Liver (tissue), 9 donors: ENCODE results near the gene KCNJ10. TPM values are rescaled to one million over a fixed set of nuclear protein-coding genes. Genes with fewer than 3 reads are reported as not detected.
A peak's percentile ranks its signal among the peaks of the same experiment; 100 is the strongest.

ENCODE experiments used
- DNase-seq: peaks from one replicate; pipeline ENCODE4 v3.0.0-alpha.2; 2017; ENCODE audit warnings: low spot score
- H3K27ac ChIP-seq, 2 donors: one replicate each; pipeline ENCODE4 v1.7.0; 2013; ENCODE audit warnings: inconsistent platforms in 2 of 2, low read length in 2 of 2, control low read depth in 1 of 2, low read depth in 1 of 2, mild to moderate bottlenecking in 1 of 2
- H3K27me3 ChIP-seq, 4 donors: one replicate each; pipeline versions ENCODE4 v1.6.1 to v1.7.0; 2013; ENCODE audit warnings: low read length in 3 of 4, inconsistent platforms in 1 of 4, mild to moderate bottlenecking in 1 of 4, moderate library complexity in 1 of 4; ENCODE audit not compliant: control insufficient read depth in 4 of 4, insufficient read depth in 4 of 4
- H3K36me3 ChIP-seq, 4 donors: one replicate each; pipeline versions ENCODE4 v1.6.1 to v1.7.0; 2013; ENCODE audit warnings: low read length in 3 of 4, mild to moderate bottlenecking in 3 of 4, low read depth in 1 of 4, moderate library complexity in 1 of 4; ENCODE audit not compliant: control insufficient read depth in 4 of 4, insufficient read depth in 3 of 4
- H3K4me1 ChIP-seq, 4 donors: one replicate each; pipeline versions ENCODE4 v1.6.1 to v1.7.0; 2013; ENCODE audit warnings: low read length in 3 of 4, mild to moderate bottlenecking in 3 of 4, moderate library complexity in 1 of 4; ENCODE audit not compliant: control insufficient read depth in 4 of 4, insufficient read depth in 4 of 4
- H3K4me3 ChIP-seq, 3 donors: one replicate each; pipeline versions ENCODE4 v1.6.1 to v1.7.0; 2013; ENCODE audit warnings: low read length in 3 of 3, control low read depth in 1 of 3, low read depth in 1 of 3, mild to moderate bottlenecking in 1 of 3
- H3K9ac ChIP-seq, 2 donors: one replicate each; pipeline ENCODE4 v1.7.0; 2013; ENCODE audit warnings: low read length in 2 of 2, mild to moderate bottlenecking in 2 of 2, moderate library complexity in 2 of 2, control low read depth in 1 of 2, low read depth in 1 of 2
- H3K9me3 ChIP-seq, 4 donors: one replicate each; pipeline versions ENCODE4 v1.6.1 to v1.7.0; 2013; ENCODE audit warnings: low read length in 3 of 4; ENCODE audit not compliant: control insufficient read depth in 4 of 4
- EGR1 ChIP-seq, 2 donors: IDR thresholded peaks; 2 replicates each; pipeline ENCODE4 v1.6.1; 2016 to 2018; ENCODE audit warnings: antibody characterized with exemption in 2 of 2, low read depth in 2 of 2
- FOXA1 ChIP-seq: IDR thresholded peaks from 2 replicates; pipeline ENCODE4 v1.6.1; 2016; ENCODE audit warnings: antibody characterized with exemption
- FOXA2 ChIP-seq: IDR thresholded peaks from 2 replicates; pipeline ENCODE4 v1.6.1; 2016; ENCODE audit warnings: antibody characterized with exemption
- HNF4A ChIP-seq, 2 donors: conservative IDR thresholded peaks; 2 replicates each; pipeline ENCODE4 v1.6.1; 2016; ENCODE audit warnings: antibody characterized with exemption in 2 of 2, mild to moderate bottlenecking in 2 of 2
- HNF4G ChIP-seq: IDR thresholded peaks from 2 replicates; pipeline ENCODE4 v1.6.1; 2016; ENCODE audit warnings: antibody characterized with exemption
- JUND ChIP-seq, 2 donors: IDR thresholded peaks; 2 replicates each; pipeline ENCODE4 v1.6.1; 2016; ENCODE audit warnings: antibody characterized with exemption in 2 of 2
- NR2F2 ChIP-seq: IDR thresholded peaks from 2 replicates; pipeline ENCODE4 v1.6.1; 2016; ENCODE audit warnings: antibody characterized with exemption
- RAD21 ChIP-seq, 2 donors: IDR thresholded peaks; 2 replicates each; pipeline ENCODE4 v1.6.1; 2016; ENCODE audit warnings: antibody characterized with exemption in 2 of 2, mild to moderate bottlenecking in 2 of 2
- SP1 ChIP-seq: IDR thresholded peaks from 2 replicates; pipeline ENCODE4 v1.6.1; 2018; ENCODE audit warnings: antibody characterized with exemption, mild to moderate bottlenecking
- TAF1 ChIP-seq: conservative IDR thresholded peaks from 2 replicates; pipeline ENCODE4 v1.6.1; 2016; ENCODE audit warnings: antibody characterized with exemption, mild to moderate bottlenecking
- YY1 ChIP-seq: IDR thresholded peaks from 2 replicates; pipeline ENCODE4 v1.6.1; 2016; ENCODE audit warnings: antibody characterized with exemption, mild to moderate bottlenecking
- ZBTB33 ChIP-seq: IDR thresholded peaks from 2 replicates; pipeline ENCODE4 v1.6.1; 2016; ENCODE audit warnings: antibody characterized with exemption
- WGBS: extraction: QIAGEN DNeasy Blood & Tissue Kit; methylation state at CpG from one replicate; pipeline ENCODE4 v1.1.7; 2013; 5-methylcytosine and 5-hydroxymethylcytosine counted together
- polyA plus RNA-seq, 2 donors: library from polyadenylated mRNA; stranded (reverse) in 1 of 2; unstranded in 1 of 2; fragments of 200-250 nt in 1 of 2; fragments of >200 nt in 1 of 2; fragmentation: Nextera tagmentation in 1 of 2; extraction: Ambion mirVana in 1 of 2; gene quantifications; one replicate each; pipeline versions ENCODE4 v1.2.1 to v1.2.3, GENCODE V29; 2013 to 2015
- total RNA-seq, 2 donors: library from RNA; depleted of rRNA; stranded (reverse); fragments of >200 nt; gene quantifications; one replicate each; pipeline ENCODE4 v1.2.3, GENCODE V29; 2014
- TF ChIP-seq, protein P1 (sequence below): fragments of 150-350 bp; IDR thresholded peaks from 2 replicates; pipeline ENCODE4 v1.5.1; 2017; ENCODE audit warnings: improper control_type of control experiment, low read depth, low read length; ENCODE audit not compliant: missing input control
- TF ChIP-seq, protein P2 (sequence below): IDR thresholded peaks from 2 replicates; pipeline ENCODE4 v1.6.1; 2016; ENCODE audit warnings: antibody characterized with exemption, mild to moderate bottlenecking
- donor health status: healthy.
- donor health status: healthy.
- donor health status: healthy.
- donor health status: healthy.
- donor health status: healthy.

The KCNJ10 gene
- total and polyA plus RNA-seq, 4 donors: 0.48 to 1.6 (median 0.52) TPM

DNA sequence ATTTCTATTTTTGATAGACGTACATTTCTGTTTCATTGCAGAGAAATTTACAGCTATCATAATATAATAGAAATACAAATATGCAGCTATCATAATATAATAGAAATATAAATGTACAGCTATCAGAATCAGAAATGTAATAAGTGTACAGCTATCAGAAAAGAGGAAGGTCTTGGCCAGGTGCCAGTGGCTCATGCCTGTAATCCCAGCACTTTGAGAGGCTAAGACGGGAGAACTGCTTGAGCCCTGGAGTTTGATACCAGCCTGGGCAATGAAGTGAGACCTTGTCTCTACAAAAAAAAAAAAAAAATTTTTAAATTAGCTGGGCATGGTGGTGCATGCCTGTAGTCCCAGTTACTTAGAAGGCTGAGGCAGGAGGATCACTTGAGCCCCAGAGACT lies 76.0 kb downstream of the KCNJ10 start:
- no peak overlapping the region for H3K9ac ChIP-seq

GRCh38 chr1:159992161-159992560 lies 77.8 kb downstream of the KCNJ10 start:
- TF ChIP-seq, protein P1, sequence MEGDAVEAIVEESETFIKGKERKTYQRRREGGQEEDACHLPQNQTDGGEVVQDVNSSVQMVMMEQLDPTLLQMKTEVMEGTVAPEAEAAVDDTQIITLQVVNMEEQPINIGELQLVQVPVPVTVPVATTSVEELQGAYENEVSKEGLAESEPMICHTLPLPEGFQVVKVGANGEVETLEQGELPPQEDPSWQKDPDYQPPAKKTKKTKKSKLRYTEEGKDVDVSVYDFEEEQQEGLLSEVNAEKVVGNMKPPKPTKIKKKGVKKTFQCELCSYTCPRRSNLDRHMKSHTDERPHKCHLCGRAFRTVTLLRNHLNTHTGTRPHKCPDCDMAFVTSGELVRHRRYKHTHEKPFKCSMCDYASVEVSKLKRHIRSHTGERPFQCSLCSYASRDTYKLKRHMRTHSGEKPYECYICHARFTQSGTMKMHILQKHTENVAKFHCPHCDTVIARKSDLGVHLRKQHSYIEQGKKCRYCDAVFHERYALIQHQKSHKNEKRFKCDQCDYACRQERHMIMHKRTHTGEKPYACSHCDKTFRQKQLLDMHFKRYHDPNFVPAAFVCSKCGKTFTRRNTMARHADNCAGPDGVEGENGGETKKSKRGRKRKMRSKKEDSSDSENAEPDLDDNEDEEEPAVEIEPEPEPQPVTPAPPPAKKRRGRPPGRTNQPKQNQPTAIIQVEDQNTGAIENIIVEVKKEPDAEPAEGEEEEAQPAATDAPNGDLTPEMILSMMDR: no peak
- TF ChIP-seq FOXA2: no peak
- TF ChIP-seq EGR1 (IDR thresholded peaks at IDR 0.05; ENCODE audit: low read depth in 2 of 2): no peak
- TF ChIP-seq ZBTB33: no peak
- TF ChIP-seq HNF4A (conservative IDR thresholded peaks at IDR 0.05): no peak
- TF ChIP-seq JUND (IDR thresholded peaks at IDR 0.05): no peak
- no peak for TF ChIP-seq SP1
- TF ChIP-seq HNF4G: no peak
- Histone ChIP-seq H3K4me3 (no peak overlapping the region), H3K27me3 (no peaks in the 10 kb centered on the region), H3K27ac (peak overlapping the region; percentile 54 to 73), H3K9me3 (no peaks in the 10 kb centered on the region), H3K4me1 (peaks cover 0 to 11% (median 5%) of the 10 kb centered on the region in 4 donors), H3K36me3 (no peaks in the 10 kb centered on the region), H3K9ac (no peak overlapping the region)
- 98% methylated on average over 1 of the region's 1 CpG for WGBS
- no peak for DNase-seq

More for the DNA sequence above, 76.0 kb downstream of the KCNJ10 start:
- peaks cover 0 to 11% (median 5%) of the 10 kb centered on the region in 4 donors for H3K4me1 ChIP-seq
- H3K9me3 ChIP-seq: no peaks in the 10 kb centered on the region
- no peak overlapping the region for H3K27ac ChIP-seq
- H3K36me3 ChIP-seq: no peaks in the 10 kb centered on the region
- TF ChIP-seq NR2F2: no peak
- TF ChIP-seq HNF4A (conservative IDR thresholded peaks at IDR 0.05): no peak
- no peak for TF ChIP-seq RAD21 (IDR thresholded peaks at IDR 0.05)
- no peak for TF ChIP-seq FOXA2
- TF ChIP-seq, protein P2, sequence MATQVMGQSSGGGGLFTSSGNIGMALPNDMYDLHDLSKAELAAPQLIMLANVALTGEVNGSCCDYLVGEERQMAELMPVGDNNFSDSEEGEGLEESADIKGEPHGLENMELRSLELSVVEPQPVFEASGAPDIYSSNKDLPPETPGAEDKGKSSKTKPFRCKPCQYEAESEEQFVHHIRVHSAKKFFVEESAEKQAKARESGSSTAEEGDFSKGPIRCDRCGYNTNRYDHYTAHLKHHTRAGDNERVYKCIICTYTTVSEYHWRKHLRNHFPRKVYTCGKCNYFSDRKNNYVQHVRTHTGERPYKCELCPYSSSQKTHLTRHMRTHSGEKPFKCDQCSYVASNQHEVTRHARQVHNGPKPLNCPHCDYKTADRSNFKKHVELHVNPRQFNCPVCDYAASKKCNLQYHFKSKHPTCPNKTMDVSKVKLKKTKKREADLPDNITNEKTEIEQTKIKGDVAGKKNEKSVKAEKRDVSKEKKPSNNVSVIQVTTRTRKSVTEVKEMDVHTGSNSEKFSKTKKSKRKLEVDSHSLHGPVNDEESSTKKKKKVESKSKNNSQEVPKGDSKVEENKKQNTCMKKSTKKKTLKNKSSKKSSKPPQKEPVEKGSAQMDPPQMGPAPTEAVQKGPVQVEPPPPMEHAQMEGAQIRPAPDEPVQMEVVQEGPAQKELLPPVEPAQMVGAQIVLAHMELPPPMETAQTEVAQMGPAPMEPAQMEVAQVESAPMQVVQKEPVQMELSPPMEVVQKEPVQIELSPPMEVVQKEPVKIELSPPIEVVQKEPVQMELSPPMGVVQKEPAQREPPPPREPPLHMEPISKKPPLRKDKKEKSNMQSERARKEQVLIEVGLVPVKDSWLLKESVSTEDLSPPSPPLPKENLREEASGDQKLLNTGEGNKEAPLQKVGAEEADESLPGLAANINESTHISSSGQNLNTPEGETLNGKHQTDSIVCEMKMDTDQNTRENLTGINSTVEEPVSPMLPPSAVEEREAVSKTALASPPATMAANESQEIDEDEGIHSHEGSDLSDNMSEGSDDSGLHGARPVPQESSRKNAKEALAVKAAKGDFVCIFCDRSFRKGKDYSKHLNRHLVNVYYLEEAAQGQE: no peak
- TF ChIP-seq HNF4G: no peak
- no peak for TF ChIP-seq YY1
- no peak for TF ChIP-seq TAF1
- TF ChIP-seq FOXA1: no peak
- no peak for TF ChIP-seq EGR1 (IDR thresholded peaks at IDR 0.05; ENCODE audit: low read depth in 2 of 2)
- no peak overlapping the region for H3K4me3 ChIP-seq
- DNase-seq: no peak
- WGBS: 87% methylated on average over 2 of the region's 2 CpGs
- no peaks in the 10 kb centered on the region for H3K27me3 ChIP-seq
